ENCODE results near the gene MRNIP.

DNA sequence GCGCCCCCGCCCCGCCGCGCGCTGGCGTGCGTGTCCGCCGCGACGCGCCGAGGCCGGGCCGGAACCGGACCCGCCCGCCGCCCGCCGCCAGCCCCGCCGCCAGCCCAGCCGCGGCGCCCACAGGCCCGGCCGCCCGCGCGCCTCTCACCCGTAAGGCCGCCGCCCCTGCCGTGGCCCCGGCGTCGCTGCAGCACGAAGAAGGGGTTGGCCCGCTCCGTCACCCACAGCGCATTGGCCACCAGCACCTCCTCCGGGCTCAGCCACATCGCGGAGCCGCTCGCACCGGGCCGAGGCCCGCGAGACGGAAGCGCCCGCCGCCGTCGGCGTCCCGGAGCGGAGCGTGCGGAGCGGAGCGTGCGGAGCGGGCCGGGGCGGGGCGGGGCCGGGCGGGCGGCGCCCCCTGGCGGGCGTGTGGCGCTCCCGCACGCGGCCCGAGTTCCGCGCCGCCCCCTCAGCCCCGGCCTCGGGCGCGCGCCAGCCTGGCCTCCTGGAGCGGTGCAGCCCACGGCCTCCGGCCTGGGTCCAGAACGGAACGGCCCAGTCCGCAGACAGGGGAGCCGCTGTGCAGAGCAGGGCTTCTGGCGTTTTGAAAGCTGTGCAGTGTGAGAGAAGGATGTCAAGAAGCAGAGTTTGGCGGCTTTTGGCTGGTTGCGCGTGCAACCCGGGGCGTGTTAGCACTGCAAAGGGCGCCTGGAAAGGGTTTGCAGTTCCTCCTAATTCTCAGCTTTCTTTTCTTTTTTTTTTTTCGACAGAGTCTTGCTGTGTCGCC, 49.1 kb upstream of the MRNIP start, which contains the start of gene TBC1D9B:
- TF ChIP-seq ZNF274 (IDR thresholded peaks at IDR 0.05; ENCODE audit: low read depth, low read length) (no peak), SUZ12 (IDR thresholded peaks at IDR 0.05; ENCODE audit: extremely low read depth, insufficient read depth, insufficient read length) (no peak)
